Suprapubic skin (tissue), 4 donors: ENCODE data around the gene COX10. TPM values are rescaled to one million over a fixed set of nuclear protein-coding genes. Genes with fewer than 3 reads are reported as not detected.

ENCODE experiments used
- DNase-seq, 2 donors: peaks; one replicate each; pipeline ENCODE4 v3.0.0-alpha.2; 2019; ENCODE audit warnings: low spot score in 2 of 2
- H3K27ac ChIP-seq: fragments of 200-600 bp; sonication (generic); one replicate; pipeline ENCODE4 v1.5.1; 2019
- H3K27me3 ChIP-seq: fragments of 200-600 bp; sonication (generic); one replicate; pipeline ENCODE4 v1.5.1; 2019
- H3K36me3 ChIP-seq: fragments of 200-600 bp; sonication (generic); one replicate; pipeline ENCODE4 v1.5.1; 2019
- H3K4me1 ChIP-seq: fragments of 200-600 bp; sonication (generic); one replicate; pipeline ENCODE4 v1.5.1; 2019
- H3K4me3 ChIP-seq: fragments of 200-600 bp; sonication (generic); one replicate; pipeline ENCODE4 v1.5.1; 2019; ENCODE audit warnings: mild to moderate bottlenecking
- H3K9me3 ChIP-seq: fragments of 200-600 bp; sonication (generic); one replicate; pipeline ENCODE4 v1.5.1; 2019
- EP300 ChIP-seq: sonication (generic); formaldehyde crosslinking; IDR thresholded peaks from one replicate; pipeline ENCODE4 v1.6.1; 2017; ENCODE audit warnings: antibody characterized with exemption
- POLR2A ChIP-seq, 2 donors: fragments of 450-650 bp; IDR thresholded peaks; one replicate each; pipeline ENCODE4 v1.6.1; 2017; ENCODE audit warnings: antibody characterized with exemption in 2 of 2, mild to moderate bottlenecking in 2 of 2, moderate library complexity in 2 of 2
- POLR2AphosphoS5 ChIP-seq, 3 donors: sonication (generic); formaldehyde crosslinking; IDR thresholded peaks; one replicate each; pipeline ENCODE4 v1.6.1; 2017; ENCODE audit warnings: antibody characterized with exemption in 3 of 3
- WGBS: methylation state at CpG from one replicate; pipeline ENCODE4 v1.1.5; 2018; 5-methylcytosine and 5-hydroxymethylcytosine counted together
- total RNA-seq, 4 donors: library from RNA; depleted of rRNA; stranded (reverse); fragments of >200 nt; gene quantifications; one replicate each; pipeline ENCODE4 v1.1.0, GENCODE V29; 2016
- TF ChIP-seq, protein P1 (sequence below), 2 donors: fragments of 200-600 bp in 1 of 2; fragments of 450-650 bp in 1 of 2; sonication (generic) in 1 of 2; IDR thresholded peaks; one replicate each; pipeline ENCODE4 v1.5.1; 2016 to 2019; ENCODE audit warnings: antibody characterized with exemption in 2 of 2, mild to moderate bottlenecking in 1 of 2, moderate library complexity in 1 of 2

COX10 gene
- total RNA-seq, 4 donors from 2014 or later: 26.5 to 35.9 (median 32.1) TPM

- Histone ChIP-seq H3K27me3 (no peaks in the 10 kb centered on the region), H3K36me3 (peaks cover 10% of the 10 kb centered on the region), H3K4me1 (no peaks in the 10 kb centered on the region), H3K27ac (no peak overlapping the region), H3K9me3 (no peaks in the 10 kb centered on the region), H3K4me3 (no peak overlapping the region)
- WGBS: 55% methylated on average over 1 of the region's 1 CpG
- DNase-seq: no peak
- no peak for TF ChIP-seq EP300
- TF ChIP-seq, protein P1, sequence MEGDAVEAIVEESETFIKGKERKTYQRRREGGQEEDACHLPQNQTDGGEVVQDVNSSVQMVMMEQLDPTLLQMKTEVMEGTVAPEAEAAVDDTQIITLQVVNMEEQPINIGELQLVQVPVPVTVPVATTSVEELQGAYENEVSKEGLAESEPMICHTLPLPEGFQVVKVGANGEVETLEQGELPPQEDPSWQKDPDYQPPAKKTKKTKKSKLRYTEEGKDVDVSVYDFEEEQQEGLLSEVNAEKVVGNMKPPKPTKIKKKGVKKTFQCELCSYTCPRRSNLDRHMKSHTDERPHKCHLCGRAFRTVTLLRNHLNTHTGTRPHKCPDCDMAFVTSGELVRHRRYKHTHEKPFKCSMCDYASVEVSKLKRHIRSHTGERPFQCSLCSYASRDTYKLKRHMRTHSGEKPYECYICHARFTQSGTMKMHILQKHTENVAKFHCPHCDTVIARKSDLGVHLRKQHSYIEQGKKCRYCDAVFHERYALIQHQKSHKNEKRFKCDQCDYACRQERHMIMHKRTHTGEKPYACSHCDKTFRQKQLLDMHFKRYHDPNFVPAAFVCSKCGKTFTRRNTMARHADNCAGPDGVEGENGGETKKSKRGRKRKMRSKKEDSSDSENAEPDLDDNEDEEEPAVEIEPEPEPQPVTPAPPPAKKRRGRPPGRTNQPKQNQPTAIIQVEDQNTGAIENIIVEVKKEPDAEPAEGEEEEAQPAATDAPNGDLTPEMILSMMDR (IDR thresholded peaks at IDR 0.05): no peak
- TF ChIP-seq POLR2A (IDR thresholded peaks at IDR 0.05): no peak
- TF ChIP-seq POLR2AphosphoS5 (IDR thresholded peaks at IDR 0.05): no peak
These were observed 31.1 kb upstream of the COX10 start for GRCh38 chr17:14038206-14038605.

DNA sequence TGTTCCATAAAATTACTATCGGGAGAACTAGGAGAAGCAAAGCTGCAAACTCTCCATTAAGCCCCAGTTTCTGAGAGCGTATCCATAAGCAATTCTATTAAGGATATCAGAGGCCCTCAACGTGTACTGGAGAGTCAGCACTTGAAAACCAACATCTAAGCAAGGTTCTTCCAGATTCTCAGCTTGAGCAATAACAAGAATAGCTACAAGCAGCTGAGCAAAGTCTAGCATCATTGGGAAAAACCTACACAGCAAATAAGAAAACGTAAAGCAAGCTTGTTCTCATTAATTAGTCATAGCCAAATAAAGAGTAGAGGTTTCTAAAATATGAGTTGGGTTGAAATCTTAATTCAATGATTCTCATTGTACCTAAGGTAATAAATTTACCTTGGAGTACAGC lies 26.9 kb upstream of the COX10 start:
- no peaks in the 10 kb centered on the region for H3K9me3 ChIP-seq
- no peaks in the 10 kb centered on the region for H3K27me3 ChIP-seq
- no peak for DNase-seq
- 80% methylated on average over 4 of the region's 4 CpGs for WGBS
- no peak overlapping the region for H3K27ac ChIP-seq
- H3K36me3 ChIP-seq: no peaks in the 10 kb centered on the region
- no peak overlapping the region for H3K4me3 ChIP-seq
- H3K4me1 ChIP-seq: no peaks in the 10 kb centered on the region
- TF ChIP-seq, protein P1 (IDR thresholded peaks at IDR 0.05): no peak
- TF ChIP-seq POLR2AphosphoS5 (IDR thresholded peaks at IDR 0.05): no peak
- TF ChIP-seq POLR2A (IDR thresholded peaks at IDR 0.05): no peak
- no peak for TF ChIP-seq EP300

DNA sequence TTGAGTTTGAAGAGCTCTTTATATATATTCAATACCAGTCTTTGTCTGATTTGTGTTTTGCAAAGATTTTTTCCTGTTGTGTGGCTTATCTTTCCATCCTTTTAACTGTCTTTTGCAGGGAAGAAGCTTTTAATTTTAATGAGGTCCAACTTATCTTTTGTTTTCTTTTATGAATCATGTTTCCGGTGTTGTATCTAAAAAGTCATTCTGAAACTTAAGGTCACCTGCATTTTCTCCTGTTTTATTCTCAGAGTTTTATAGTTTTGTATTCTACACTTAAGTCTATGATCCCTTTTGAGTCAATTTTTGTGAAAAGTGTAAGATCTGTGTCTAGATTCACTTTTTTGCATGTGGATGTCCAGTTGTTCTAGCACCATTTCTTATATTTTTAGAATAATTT lies 24.6 kb upstream of the COX10 start:
- Histone ChIP-seq H3K27ac (no peak overlapping the region), H3K36me3 (no peaks in the 10 kb centered on the region), H3K27me3 (no peaks in the 10 kb centered on the region), H3K4me3 (no peak overlapping the region), H3K4me1 (no peaks in the 10 kb centered on the region), H3K9me3 (no peaks in the 10 kb centered on the region)
- 96% methylated on average over 1 of the region's 1 CpG for WGBS
- no peak for DNase-seq
- TF ChIP-seq, protein P1 (IDR thresholded peaks at IDR 0.05): no peak
- no peak for TF ChIP-seq EP300
- TF ChIP-seq POLR2A (IDR thresholded peaks at IDR 0.05): no peak
- no peak for TF ChIP-seq POLR2AphosphoS5 (IDR thresholded peaks at IDR 0.05)

DNA sequence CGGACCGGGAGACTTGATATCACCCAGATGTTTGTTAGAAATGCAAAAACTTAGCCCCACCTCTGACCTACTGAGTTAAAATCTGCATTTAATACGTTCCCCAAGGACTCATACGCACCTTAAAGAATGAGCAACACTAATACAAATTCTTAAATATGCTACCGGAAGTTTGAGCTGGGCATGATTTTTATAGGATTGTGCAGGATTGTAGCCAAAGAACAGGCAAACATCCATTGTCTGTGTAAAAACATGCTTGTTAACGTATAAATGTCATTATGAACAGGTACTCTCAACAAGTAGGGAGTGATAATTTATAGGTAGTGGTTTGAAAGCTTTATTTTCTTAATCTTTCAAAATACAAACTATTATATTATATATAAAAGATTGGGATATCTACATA lies 22.3 kb upstream of the COX10 start:
- Histone ChIP-seq H3K27ac (no peak overlapping the region), H3K4me1 (no peaks in the 10 kb centered on the region), H3K27me3 (no peaks in the 10 kb centered on the region), H3K9me3 (no peaks in the 10 kb centered on the region), H3K4me3 (no peak overlapping the region), H3K36me3 (peaks cover 5% of the 10 kb centered on the region)
- DNase-seq: no peak
- no peak for TF ChIP-seq POLR2A (IDR thresholded peaks at IDR 0.05)
- TF ChIP-seq POLR2AphosphoS5 (IDR thresholded peaks at IDR 0.05): no peak
- TF ChIP-seq, protein P1 (IDR thresholded peaks at IDR 0.05): no peak
- WGBS: 96% methylated on average over 6 of the region's 6 CpGs

DNA sequence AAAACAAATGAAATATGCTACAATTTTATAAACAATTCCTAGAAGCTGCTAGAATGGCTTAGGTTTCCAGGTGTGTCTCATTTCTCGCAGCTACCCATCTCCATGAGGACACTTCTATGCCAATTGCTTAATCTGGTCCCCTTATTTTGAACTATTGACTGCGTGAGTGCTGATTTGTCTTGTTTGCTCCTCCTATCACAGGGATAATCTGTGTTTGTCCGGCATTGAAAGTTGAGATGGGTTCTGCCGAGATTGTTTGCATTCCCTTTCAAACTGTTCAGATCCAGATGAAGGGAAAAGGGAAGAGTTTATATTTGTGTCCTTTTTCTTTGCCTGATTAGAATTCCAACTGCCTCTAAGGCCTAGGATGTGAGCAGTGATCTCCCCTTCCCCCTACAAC lies 21.7 kb upstream of the COX10 start:
- Histone ChIP-seq H3K4me1 (no peaks in the 10 kb centered on the region), H3K27ac (no peak overlapping the region), H3K36me3 (peaks cover 5% of the 10 kb centered on the region), H3K9me3 (no peaks in the 10 kb centered on the region), H3K27me3 (no peaks in the 10 kb centered on the region), H3K4me3 (no peak overlapping the region)
- no peak for DNase-seq
- TF ChIP-seq POLR2AphosphoS5 (IDR thresholded peaks at IDR 0.05) (no peak), EP300 (no peak), POLR2A (IDR thresholded peaks at IDR 0.05) (no peak)
- TF ChIP-seq, protein P1 (IDR thresholded peaks at IDR 0.05): no peak
- WGBS: 91% methylated on average over 4 of the region's 4 CpGs
